Measurements from ENCODE around the gene SETD6.

DNA sequence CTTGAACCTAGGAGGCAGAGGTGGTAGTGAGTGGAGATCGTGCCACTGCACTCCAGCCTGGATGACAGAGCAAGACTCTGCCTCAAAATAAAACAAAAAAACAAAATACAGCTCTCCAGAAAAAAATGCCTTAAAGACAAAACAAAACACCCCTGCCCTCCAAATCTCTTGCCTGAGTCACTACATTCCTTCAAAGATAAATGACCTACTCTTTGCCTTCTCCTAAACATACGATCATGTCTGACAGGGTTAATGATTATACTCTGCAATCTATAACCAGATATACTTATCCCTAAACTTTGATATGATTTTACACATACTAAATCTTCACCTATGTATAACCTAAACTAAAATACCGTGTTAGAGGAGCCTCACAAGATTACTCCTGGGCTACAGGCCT is 1.4 kb upstream of the SETD6 start:
- no peak for TF ChIP-seq ZBTB7A (tag by site-specific recombination; IDR thresholded peaks at IDR 0.05; ENCODE audit: low read depth)
- TF ChIP-seq ZNF24 (tag by site-specific recombination; IDR thresholded peaks at IDR 0.05) = no peak
- TF ChIP-seq, protein P1, sequence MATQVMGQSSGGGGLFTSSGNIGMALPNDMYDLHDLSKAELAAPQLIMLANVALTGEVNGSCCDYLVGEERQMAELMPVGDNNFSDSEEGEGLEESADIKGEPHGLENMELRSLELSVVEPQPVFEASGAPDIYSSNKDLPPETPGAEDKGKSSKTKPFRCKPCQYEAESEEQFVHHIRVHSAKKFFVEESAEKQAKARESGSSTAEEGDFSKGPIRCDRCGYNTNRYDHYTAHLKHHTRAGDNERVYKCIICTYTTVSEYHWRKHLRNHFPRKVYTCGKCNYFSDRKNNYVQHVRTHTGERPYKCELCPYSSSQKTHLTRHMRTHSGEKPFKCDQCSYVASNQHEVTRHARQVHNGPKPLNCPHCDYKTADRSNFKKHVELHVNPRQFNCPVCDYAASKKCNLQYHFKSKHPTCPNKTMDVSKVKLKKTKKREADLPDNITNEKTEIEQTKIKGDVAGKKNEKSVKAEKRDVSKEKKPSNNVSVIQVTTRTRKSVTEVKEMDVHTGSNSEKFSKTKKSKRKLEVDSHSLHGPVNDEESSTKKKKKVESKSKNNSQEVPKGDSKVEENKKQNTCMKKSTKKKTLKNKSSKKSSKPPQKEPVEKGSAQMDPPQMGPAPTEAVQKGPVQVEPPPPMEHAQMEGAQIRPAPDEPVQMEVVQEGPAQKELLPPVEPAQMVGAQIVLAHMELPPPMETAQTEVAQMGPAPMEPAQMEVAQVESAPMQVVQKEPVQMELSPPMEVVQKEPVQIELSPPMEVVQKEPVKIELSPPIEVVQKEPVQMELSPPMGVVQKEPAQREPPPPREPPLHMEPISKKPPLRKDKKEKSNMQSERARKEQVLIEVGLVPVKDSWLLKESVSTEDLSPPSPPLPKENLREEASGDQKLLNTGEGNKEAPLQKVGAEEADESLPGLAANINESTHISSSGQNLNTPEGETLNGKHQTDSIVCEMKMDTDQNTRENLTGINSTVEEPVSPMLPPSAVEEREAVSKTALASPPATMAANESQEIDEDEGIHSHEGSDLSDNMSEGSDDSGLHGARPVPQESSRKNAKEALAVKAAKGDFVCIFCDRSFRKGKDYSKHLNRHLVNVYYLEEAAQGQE (tag by site-specific recombination; IDR thresholded peaks at IDR 0.05) = no peak
- TF ChIP-seq ATF2 (tag by site-specific recombination; IDR thresholded peaks at IDR 0.05; ENCODE audit: low read depth) = no peak
- no peak for TF ChIP-seq ZNF184 (tag by site-specific recombination; IDR thresholded peaks at IDR 0.05)
- TF ChIP-seq, protein P2, sequence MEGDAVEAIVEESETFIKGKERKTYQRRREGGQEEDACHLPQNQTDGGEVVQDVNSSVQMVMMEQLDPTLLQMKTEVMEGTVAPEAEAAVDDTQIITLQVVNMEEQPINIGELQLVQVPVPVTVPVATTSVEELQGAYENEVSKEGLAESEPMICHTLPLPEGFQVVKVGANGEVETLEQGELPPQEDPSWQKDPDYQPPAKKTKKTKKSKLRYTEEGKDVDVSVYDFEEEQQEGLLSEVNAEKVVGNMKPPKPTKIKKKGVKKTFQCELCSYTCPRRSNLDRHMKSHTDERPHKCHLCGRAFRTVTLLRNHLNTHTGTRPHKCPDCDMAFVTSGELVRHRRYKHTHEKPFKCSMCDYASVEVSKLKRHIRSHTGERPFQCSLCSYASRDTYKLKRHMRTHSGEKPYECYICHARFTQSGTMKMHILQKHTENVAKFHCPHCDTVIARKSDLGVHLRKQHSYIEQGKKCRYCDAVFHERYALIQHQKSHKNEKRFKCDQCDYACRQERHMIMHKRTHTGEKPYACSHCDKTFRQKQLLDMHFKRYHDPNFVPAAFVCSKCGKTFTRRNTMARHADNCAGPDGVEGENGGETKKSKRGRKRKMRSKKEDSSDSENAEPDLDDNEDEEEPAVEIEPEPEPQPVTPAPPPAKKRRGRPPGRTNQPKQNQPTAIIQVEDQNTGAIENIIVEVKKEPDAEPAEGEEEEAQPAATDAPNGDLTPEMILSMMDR (tag by site-specific recombination; IDR thresholded peaks at IDR 0.05) = no peak
- no peak for TF ChIP-seq SALL2 (tag by site-specific recombination; IDR thresholded peaks at IDR 0.05; ENCODE audit: borderline replicate concordance)
- TF ChIP-seq TCF7L2 (IDR thresholded peaks at IDR 0.05; ENCODE audit: borderline replicate concordance, low read depth, low read length) = no peak
- TF ChIP-seq ZNF202 (tag by site-specific recombination; IDR thresholded peaks at IDR 0.05; ENCODE audit: borderline replicate concordance) = no peak
- TF ChIP-seq ZNF292 (tag by site-specific recombination; IDR thresholded peaks at IDR 0.05; ENCODE audit: borderline replicate concordance, low read depth) = no peak
- TF ChIP-seq ZNF274 (IDR thresholded peaks at IDR 0.05; ENCODE audit: low read length) = no peak
- TF ChIP-seq ZNF274 (tag by site-specific recombination; IDR thresholded peaks at IDR 0.05; ENCODE audit: borderline replicate concordance) = no peak
- no peak for TF ChIP-seq PBX3 (CRISPR knock-in tag; IDR thresholded peaks at IDR 0.05)
- no peak for TF ChIP-seq ZNF416 (tag by site-specific recombination; IDR thresholded peaks at IDR 0.05)
